Rectal smooth muscle tissue (tissue), 1 donor: ENCODE results near the gene TMEM14A.

Source experiments
- H3K27ac ChIP-seq: one replicate; pipeline ENCODE4 v1.7.0; 2013; ENCODE audit warnings: low read depth, low read length, inconsistent platforms
- H3K27me3 ChIP-seq: one replicate; pipeline ENCODE4 v1.7.0; 2013; ENCODE audit warnings: low read length; ENCODE audit not compliant: control insufficient read depth, insufficient read depth
- H3K36me3 ChIP-seq: one replicate; pipeline ENCODE4 v1.7.0; 2013; ENCODE audit warnings: low read length; ENCODE audit not compliant: control insufficient read depth, insufficient read depth
- H3K4me1 ChIP-seq: one replicate; pipeline ENCODE4 v1.7.0; 2013; ENCODE audit warnings: low read length; ENCODE audit not compliant: control insufficient read depth, insufficient read depth
- H3K4me3 ChIP-seq: one replicate; pipeline ENCODE4 v1.7.0; 2013; ENCODE audit warnings: low read length
- H3K9ac ChIP-seq: one replicate; pipeline ENCODE4 v1.7.0; 2013; ENCODE audit warnings: low read length

The TMEM14A gene

DNA sequence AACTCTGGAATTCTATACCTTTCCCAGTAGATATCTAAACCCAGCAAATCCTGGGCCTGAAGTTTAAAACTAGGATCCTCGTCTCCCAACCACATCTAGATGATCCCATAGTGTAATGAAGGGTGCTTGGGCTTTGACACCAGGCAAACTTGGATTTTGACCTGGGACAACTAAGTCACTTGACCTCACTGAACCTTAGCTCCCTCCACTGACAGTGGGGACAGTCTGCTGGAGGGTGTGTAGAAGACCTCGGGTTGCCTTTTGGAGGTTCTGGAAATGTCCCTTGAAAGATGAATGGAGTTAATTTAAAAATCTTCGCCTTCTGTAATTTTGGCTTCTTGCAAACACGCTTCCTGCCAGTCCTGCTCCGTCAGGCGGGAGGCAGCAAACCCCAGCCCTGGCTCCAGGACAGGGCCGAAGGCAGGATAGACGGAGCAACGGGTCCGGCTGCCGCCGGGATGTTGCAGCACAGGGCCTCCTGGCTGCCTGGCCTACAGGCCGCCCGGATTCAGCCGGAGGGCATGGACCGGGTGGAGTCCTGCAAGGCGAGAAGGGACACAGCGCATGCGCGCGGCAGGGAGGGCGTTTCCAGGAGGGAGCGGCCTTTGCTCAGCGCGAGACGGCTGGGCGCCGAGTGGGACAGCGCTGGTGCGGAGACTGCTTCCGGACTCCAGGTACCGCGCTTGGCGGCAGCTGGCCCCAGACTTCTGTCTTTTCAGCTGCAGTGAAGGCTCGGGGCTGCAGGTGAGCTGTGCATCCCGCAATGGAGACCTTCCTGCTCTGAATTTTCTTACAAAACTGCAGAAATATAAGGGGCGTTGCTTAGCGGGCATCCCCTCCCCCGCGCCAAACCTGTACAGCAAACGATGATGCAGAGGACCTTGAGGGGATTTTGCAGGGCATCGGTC, at the start of gene TMEM14A:
TMEM14A (plus strand) TSS at position 612 of the 908 bp plus-strand sequence. CDS start 5,990 bp downstream, outside the sequence.
- Histone ChIP-seq H3K4me1 (peaks cover 3% of the 10 kb centered on the region), H3K27me3 (no peaks in the 10 kb centered on the region), H3K27ac (no peak within 1 kb of the TSS), H3K4me3 (peak within 1 kb of the TSS; percentile 79), H3K9ac (peak within 1 kb of the TSS; percentile 34), H3K36me3 (no peaks in the 10 kb centered on the region)

DNA sequence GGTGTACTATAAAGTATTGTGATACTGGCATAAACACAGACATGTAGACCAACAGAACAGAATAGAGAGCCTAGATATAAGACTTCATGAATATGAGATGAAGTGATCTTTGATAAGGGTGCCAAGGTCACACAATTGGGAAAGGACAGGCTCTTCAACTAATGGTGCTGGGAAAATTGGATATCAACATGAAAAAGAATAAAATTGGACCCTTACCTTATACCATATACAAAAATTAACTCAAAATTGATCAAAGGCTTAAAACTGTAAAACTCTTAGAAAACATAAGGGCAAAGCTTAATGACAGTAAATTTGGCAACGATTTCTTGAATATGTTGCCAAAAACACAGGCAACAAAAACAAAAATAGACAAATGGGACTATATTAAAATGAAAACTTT, 49.3 kb upstream of the TMEM14A start:
- H3K4me1 ChIP-seq: no peaks in the 10 kb centered on the region
- H3K27ac ChIP-seq: no peak overlapping the region
- no peak overlapping the region for H3K9ac ChIP-seq
- no peak overlapping the region for H3K4me3 ChIP-seq
- no peaks in the 10 kb centered on the region for H3K36me3 ChIP-seq
- no peaks in the 10 kb centered on the region for H3K27me3 ChIP-seq

DNA sequence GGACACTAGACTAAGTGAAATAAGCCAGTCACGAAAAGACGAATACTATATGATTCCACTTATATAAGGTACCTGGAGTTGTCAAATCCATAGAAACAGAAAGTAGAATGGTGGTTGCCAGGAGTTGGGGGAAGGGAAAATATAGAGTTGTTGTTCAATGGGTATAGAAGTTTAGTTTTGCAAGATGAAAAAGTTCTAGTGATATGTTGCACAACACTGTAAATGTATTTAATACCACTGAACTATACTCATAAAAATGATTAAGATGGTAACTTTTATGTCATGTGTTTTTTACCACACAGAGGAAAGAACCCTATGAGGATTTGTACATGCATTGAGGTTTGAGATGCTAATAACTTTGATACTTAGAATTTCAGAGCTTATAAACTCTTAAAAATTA, 48.1 kb upstream of the TMEM14A start:
- H3K27ac ChIP-seq: no peak overlapping the region
- H3K36me3 ChIP-seq: no peaks in the 10 kb centered on the region
- H3K27me3 ChIP-seq: no peaks in the 10 kb centered on the region
- H3K4me3 ChIP-seq: no peak overlapping the region
- H3K4me1 ChIP-seq: no peaks in the 10 kb centered on the region
- no peak overlapping the region for H3K9ac ChIP-seq

GRCh38 chr6:52632011-52632410, 38.9 kb upstream of the TMEM14A start:
- H3K4me1 ChIP-seq: no peaks in the 10 kb centered on the region
- H3K4me3 ChIP-seq: no peak overlapping the region
- H3K27me3 ChIP-seq: no peaks in the 10 kb centered on the region
- H3K27ac ChIP-seq: no peak overlapping the region
- no peaks in the 10 kb centered on the region for H3K36me3 ChIP-seq
- no peak overlapping the region for H3K9ac ChIP-seq

DNA sequence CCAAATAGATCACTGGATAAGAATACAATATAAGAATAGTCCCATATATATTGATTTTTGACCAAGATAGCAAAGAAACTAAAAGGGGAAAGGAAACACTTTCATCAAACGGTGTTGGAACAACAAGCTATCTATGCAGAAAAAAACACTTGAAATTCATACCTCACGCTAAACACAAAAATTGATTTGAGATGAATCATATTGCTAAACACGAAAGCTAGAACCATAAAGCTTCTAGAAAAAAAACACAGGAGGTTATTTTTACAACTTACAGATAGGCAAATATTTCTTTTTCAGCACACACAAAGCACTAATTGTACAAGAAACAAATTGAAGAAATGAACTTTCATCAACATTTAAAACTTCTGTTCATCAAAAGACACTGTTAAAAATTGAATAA, 36.7 kb upstream of the TMEM14A start:
- Histone ChIP-seq H3K27me3 (no peaks in the 10 kb centered on the region), H3K27ac (no peak overlapping the region), H3K36me3 (no peaks in the 10 kb centered on the region), H3K4me3 (no peak overlapping the region), H3K9ac (no peak overlapping the region), H3K4me1 (no peaks in the 10 kb centered on the region)

- Histone ChIP-seq H3K9ac (no peak overlapping the region), H3K4me1 (no peaks in the 10 kb centered on the region), H3K27me3 (no peaks in the 10 kb centered on the region), H3K4me3 (no peak overlapping the region), H3K36me3 (no peaks in the 10 kb centered on the region), H3K27ac (no peak overlapping the region)
Observed at GRCh38 chr6:52635049-52635577, 35.8 kb upstream of the TMEM14A start.

- Histone ChIP-seq H3K27me3 (no peaks in the 10 kb centered on the region), H3K4me3 (no peak overlapping the region), H3K36me3 (no peaks in the 10 kb centered on the region), H3K27ac (no peak overlapping the region), H3K9ac (no peak overlapping the region), H3K4me1 (no peaks in the 10 kb centered on the region)
Observed at GRCh38 chr6:52636830-52637229, 34.1 kb upstream of the TMEM14A start.

GRCh38 chr6:52639493-52639892, 31.4 kb upstream of the TMEM14A start:
- H3K9ac ChIP-seq: no peak overlapping the region
- H3K27me3 ChIP-seq: no peaks in the 10 kb centered on the region
- H3K4me3 ChIP-seq: no peak overlapping the region
- no peaks in the 10 kb centered on the region for H3K36me3 ChIP-seq
- H3K27ac ChIP-seq: no peak overlapping the region
- H3K4me1 ChIP-seq: no peaks in the 10 kb centered on the region

DNA sequence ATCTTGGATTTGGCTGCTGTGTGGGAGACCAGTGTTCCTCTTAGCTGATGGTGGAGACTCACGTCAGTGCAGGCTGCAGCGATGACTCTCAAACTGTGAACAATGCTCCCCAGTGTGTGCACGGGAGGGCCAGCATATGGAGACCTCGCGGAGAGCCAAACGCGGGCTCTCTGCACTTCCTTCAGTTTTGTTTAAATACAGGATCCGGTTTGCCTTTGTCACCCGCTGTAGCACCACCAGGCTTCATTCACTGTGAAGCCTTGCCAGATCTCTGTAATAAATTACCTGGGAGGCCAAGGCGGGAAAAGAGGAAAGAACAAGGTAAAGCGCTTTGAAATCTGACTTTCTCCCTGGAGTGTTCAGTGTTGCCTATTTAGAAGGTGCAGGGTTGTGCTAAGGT, 30.7 kb upstream of the TMEM14A start:
- H3K4me1 ChIP-seq: no peaks in the 10 kb centered on the region
- H3K36me3 ChIP-seq: no peaks in the 10 kb centered on the region
- no peak overlapping the region for H3K4me3 ChIP-seq
- H3K27me3 ChIP-seq: no peaks in the 10 kb centered on the region
- no peak overlapping the region for H3K27ac ChIP-seq
- H3K9ac ChIP-seq: no peak overlapping the region

DNA sequence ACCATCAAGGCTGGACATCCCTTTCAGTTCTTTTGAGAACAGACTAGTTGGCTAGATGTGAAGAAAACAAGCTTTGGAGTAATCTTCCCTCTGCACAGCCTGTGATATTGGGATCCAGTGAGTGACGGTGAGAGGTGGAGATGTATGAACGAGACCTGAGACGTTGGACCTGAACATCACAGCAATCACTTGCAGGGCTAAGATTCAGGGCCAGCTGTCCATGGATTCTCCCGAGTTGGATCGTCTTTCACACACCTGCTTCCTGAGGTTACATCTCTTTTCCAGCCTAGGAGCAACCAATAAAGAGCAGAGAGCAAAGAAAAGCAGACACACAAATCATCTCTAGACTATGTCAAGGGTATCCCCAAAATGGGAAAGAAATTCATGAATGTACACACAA, 30.0 kb upstream of the TMEM14A start:
- Histone ChIP-seq H3K27ac (no peak overlapping the region), H3K4me3 (no peak overlapping the region)

DNA sequence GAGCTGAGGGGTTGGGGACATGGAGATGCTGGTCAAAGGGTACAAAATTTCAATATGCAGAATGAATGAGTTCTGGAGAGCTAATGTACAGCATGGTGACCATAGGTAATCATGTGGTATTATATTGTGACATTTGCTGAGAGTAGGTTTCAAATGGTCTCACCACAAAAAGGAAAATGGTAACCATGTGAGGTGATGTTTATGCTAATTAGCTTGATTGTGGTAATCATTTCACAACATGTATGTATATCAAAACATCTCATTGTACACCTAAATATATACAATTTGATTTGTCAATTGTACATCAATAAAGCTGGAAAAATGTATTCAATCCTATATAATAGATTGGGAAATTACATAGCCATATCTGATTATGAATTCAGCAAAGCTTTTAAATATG, 29.5 kb upstream of the TMEM14A start:
- Histone ChIP-seq H3K4me3 (no peak overlapping the region), H3K36me3 (no peaks in the 10 kb centered on the region), H3K27ac (no peak overlapping the region), H3K27me3 (no peaks in the 10 kb centered on the region), H3K4me1 (no peaks in the 10 kb centered on the region), H3K9ac (no peak overlapping the region)

More for the DNA sequence above, 30.0 kb upstream of the TMEM14A start:
- Histone ChIP-seq H3K27me3 (no peaks in the 10 kb centered on the region), H3K36me3 (no peaks in the 10 kb centered on the region), H3K9ac (no peak overlapping the region), H3K4me1 (no peaks in the 10 kb centered on the region)

- no peaks in the 10 kb centered on the region for H3K4me1 ChIP-seq
- no peak overlapping the region for H3K4me3 ChIP-seq
- H3K9ac ChIP-seq: no peak overlapping the region
- no peaks in the 10 kb centered on the region for H3K36me3 ChIP-seq
- H3K27ac ChIP-seq: no peak overlapping the region
- no peaks in the 10 kb centered on the region for H3K27me3 ChIP-seq
Observed at GRCh38 chr6:52641826-52642225, 29.1 kb upstream of the TMEM14A start.

GRCh38 chr6:52642368-52642767, 28.5 kb upstream of the TMEM14A start:
- Histone ChIP-seq H3K27ac (no peak overlapping the region), H3K4me1 (no peaks in the 10 kb centered on the region), H3K4me3 (no peak overlapping the region), H3K9ac (no peak overlapping the region), H3K27me3 (no peaks in the 10 kb centered on the region), H3K36me3 (no peaks in the 10 kb centered on the region)
